HG03064 (cell line): Measurements from ENCODE around the gene NUDT14.

Experiments
- ATAC-seq: cut with Tn5 transposase; IDR thresholded peaks from one replicate; pipeline ENCODE4 v1.9.1; 2021; ENCODE audit warnings: low read depth; ENCODE audit not compliant: unreplicated experiment

The NUDT14 gene

DNA sequence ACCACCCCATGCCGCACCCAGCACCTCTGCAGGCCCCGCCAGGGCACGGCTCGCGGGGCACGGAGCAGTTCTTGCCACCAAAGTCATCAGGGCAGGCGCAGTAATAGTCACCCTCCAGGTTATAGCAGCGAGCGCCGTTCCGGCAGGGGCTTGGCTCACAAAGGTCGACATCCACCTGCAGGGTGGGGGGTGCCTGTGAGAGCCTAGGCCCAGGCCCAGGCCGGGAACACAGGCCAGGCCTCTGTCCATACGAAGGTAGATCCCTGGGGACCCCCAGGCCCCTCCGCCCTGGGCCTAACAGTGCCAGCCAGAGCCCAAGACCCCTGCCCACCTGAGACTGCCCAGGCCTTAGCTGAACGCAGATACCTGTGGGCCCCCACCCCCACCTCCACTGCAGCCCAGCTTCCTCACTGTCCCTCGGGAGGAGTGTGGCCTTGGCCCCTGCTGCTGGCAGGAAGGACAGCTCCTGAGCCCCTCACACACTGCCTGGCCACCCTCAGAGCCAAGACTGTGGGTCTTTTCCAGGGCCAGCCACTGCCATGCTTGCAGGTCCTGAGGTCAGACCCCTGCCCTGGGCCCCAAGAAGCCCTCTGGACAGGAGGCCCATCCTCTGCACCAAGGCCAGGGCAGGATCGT is 31.8 kb downstream of the NUDT14 start:
- no peak for ATAC-seq

DNA sequence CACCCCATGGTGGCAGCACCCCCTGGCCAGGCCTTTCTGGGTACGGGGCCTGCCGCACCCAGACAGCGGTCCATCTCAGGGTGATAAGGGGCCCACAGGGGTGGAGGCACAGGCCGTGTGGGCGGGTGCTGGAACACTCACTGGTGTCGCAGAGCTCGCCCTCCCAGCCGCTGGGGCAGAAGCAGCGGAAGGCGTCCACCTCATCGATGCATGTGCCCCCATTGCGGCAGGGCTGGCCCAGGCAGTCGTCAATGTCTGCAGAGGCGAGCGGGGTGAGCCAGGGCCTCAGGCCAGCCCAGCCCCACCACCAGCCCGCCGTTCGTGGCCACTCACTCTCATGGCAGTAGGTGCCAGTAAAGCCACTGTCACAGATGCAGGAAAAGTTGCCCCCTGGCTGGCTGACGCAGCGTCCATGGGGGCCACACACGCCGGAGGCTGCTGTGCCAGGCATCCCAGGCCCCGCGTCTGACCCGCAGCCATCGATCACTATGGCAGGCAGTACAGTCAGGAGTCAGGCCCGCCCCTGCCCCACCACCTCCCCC is 32.4 kb downstream of the NUDT14 start:
- no peak for ATAC-seq

DNA sequence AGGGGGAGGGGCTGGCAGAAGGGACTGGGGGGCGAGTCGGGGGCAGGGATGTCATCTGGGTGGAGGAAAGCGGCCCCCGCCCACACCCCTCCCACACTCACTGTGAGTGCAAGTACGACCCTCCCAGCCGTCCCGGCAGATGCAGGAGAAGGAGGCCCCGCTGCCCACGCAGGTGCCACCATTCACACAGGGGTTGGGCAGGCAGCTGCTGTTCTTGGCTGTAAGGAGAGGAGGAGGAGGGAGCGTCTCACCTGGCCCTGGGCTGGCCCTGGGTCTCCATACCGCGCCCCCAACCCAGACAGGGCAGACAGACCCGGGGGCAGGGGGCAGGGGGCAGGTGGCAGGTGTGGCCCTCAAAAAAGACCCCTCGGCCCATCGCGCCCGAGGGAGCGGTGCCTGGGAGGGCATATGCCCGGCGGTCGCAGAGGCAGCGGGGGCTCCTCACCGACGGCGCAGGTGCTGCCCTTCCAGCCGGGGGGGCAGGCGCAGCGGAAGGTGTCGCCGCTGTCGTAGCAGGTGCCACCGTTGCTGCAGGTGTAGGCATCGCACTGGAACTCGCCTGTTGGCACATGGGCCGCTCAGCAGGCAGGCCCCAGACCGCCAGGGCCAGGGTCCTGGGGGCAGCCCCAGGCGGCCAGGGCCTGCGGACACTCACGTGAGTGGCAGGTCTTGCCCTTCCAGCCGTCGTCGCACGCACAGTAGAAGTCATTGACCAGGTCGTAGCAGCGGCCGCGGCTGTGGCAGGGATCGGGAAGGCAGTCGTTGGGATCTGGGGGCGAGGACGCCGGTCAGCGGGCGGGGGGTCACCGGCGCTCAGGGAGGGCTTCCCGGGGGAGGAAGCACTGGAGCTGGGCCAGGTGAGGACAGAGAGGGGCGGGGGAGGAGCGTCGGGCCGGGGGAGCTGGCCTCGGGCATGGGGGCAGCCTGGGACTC is 33.2 kb downstream of the NUDT14 start:
- ATAC-seq: no peak

DNA sequence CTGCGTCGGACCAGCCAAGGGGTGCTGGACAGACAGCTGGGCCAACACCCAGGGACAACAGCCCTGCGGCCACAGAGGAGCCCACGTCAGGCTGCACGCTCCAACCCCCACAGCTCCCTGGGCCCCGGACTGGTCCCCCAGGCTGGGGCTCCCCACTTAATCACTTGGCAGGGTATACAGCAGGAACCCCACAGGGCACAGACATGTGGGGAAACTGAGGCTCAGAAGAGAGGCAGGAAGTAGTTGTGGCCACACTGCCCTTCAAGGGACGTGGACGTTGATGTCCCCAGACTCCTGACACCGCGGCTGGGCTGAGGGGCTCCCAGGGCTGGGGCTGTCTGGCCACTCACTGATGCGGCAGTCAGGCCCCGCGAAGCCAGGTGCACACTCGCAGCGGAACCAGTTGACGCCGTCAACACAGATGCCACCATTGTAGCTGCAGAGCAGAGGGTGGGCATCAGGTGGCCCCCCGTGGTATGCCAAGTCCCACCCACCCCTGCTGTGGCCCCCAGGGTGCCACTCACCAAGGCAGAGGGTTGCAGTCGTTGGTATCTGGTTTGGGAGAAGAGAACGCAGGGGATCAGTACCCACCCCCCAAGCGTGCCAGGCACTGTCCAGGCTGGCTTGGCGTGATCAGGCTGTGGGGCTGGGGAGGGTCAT is 34.0 kb downstream of the NUDT14 start:
- no peak for ATAC-seq

DNA sequence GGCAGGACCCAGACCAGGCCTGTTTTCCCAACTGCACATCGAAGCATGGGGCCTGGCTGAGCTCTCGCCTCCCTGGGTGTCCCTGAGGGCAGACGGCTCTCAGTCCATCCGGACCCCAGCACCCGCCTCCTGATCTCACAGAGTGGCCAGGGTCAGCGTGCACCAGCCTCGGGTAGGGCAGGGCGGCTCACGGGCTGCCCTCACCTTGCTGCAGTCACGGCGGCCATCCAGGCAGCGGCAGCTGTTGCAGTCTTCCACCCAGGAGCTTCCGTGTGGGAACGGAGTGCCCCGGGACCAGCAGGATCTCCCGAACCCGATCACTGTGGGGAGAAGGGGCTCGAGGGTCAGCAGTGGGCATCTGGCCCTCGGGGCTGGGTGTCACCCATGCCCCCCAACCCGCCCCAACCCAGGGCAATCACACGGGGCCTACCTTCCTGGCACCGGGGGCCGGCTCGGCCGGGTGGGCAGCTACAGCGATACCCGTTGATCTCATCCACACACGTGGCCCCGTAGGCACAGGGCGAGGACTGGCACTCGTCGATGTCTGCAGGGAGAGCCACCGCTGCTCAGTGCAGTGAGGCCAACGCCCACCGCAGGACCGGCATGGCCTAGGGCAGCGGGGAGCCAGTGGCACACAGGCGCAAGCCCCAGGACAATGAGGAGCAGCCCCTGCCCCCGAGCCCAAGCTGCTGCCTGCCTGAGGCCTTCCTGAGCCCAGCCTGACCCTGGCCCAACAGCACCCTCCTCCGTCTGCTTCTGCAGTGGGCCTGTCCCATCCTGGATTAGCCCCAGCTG is 34.7 kb downstream of the NUDT14 start:
- no peak for ATAC-seq

DNA sequence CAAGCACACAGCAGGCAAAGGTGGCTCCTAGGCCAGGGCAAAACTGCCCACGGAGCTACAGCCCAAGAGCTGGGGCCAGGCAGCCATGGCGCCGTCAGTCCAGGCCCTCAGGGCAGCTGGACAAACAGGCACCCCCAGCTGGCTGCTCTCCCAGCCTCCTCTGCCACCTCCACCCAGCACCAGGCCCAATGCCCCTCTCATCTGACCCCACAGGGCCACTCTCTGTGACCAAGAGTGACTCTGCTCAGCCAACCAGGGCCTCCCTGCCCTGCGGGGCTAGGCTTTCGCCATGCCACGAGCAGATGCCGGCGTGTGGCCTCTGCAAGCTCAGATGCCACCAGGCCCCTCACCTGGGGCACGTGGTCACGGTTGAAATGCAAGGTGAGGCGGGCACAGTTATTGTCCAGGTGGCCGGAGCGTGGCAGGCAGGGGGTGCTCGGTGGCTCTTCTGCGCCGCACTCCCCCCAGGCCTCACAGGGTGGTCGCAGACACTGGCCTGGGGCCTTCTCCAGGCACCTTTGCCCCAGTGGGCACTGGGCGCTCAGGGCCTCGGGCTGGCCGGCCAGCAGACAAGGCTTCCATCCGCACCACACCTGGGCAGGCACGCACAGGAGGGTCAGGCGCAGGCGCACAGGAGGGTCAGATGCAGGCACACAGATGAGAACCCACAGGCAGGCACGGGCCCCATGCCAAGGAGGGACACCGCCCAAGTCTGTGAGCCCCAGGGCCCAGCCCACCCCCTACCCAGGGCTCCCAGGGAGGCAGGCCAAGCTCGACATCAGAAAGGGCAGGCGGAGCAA is 35.5 kb downstream of the NUDT14 start:
- ATAC-seq: no peak

DNA sequence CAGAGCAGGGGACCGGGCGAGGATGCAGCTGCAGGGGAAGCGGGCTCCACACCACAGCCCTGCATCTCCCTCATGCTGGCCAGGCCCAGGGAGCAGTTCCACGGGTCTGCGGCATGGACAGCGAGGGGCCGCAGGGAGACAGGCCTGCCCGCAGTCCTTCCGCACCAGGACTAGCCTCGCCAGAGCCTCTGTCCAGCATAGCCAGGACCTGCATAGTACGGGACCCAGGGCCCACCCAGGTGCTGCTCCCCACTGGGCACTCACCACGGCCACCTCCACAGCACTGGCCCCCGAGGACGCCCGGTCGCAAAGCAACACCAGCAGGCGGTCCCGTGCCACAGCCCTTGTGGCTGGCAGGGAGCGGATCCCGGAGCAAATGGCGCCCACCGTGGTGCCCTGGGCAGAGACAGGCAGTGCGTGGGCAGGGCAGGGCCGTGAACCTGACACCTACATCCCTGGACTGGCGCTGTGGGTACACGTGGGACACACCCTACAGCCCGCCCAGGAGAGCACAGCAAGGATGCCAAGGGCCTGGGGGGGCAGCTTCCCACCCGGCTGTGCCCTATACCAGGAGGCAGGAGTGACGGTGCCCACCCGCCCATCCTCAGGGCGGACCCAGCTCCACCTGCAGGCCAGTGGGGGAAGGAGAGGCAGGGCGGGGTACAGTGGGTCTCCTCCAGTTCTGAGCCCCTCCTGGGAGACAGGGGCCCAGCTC is 36.3 kb downstream of the NUDT14 start:
- no peak for ATAC-seq

DNA sequence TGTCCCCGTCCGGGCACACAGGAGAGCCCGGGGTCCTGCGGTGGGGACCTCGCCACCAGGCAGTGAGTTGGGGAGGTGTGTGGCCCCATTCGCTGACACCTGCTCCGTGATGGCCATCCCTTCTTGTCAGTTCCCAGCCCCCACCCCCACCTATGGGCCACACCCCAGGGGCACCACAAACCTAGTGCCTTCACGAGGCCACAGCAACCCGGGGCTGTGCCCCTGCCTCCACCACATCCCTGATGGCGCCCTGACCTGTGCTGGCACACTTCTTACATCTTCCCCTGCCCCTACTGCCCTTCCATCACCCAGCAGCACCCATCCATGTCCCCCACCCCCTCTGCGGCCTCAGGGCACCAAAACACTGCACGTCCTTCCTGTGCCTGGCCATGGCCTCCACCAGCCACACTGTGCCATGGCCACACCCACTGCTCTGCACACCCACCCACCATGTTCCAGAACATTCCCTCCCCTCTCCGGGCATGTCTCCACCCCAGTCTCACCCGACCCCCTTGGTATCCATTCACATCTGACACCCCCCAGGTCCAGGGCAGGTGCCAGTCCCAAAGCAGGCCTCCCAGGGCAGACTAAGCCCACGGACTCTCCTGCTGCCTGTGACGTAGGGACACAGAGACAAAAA is 37.0 kb downstream of the NUDT14 start:
- ATAC-seq: no peak

DNA sequence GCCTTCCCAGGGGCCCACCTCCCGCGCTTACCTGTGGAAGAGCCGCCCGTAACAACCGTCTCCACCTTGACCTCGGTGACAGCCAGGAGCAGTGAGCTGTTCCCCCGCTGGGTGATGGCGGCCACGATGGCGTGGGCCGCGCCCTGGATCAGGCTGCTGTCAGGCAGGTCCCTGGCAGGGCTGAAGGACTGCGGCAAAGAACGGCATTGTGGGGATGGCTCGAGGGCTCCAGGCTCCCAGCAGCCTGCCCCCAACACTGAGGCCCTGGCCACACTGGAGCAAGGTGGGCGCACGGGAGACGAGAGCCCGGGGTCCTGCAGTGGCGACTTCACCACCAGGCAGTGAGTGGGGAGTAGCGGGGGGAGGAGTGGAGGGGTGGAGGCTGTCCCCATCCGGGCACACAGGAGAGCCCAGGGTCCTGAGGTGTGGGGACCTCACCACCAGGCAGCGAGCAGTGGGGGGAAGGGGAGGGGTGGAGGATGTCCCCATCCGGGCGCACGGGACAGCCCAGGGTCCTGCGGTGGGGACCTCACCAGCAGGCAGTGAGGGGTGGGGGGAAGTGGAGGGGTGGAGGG is 37.6 kb downstream of the NUDT14 start:
- ATAC-seq: no peak

DNA sequence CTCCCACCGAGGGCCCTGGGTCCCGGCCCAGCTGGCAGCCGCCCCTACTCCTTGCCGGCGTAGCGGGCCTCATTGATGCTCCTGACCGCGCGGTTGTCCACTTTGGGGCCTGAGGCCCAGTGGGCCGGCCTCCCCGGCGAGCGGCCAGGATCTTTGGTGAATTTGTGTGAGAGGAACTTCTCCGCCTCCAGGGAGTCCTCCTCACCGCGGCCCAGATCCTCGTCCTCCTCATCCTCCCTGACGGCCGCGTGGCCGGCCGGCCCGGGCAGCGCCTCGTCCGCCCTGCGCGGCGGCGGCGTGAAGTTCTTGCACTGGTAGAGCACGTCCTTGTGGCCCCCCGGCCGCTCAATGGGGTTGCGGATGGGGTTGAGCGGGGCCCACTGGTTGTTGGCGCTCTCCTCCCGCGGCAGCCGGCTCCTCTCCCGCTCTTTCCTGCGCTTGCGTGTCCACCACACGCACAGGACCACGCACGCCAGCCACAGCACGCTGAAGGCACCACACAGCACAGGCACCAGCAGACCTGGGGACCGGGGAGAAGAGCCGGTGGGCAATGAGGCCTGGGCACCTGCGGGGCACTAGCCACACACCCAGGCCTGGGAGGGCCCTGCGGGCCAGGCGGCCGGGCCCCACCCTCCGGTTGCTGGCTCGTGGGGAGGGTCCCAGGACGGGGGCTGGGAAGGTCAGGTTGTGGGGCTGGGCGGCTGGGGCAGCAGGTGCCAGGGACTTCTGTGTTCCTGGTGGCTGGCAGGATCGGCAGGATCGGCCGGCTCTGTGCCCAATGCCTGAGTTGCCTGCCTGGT is 38.3 kb downstream of the NUDT14 start:
- ATAC-seq: no peak

DNA sequence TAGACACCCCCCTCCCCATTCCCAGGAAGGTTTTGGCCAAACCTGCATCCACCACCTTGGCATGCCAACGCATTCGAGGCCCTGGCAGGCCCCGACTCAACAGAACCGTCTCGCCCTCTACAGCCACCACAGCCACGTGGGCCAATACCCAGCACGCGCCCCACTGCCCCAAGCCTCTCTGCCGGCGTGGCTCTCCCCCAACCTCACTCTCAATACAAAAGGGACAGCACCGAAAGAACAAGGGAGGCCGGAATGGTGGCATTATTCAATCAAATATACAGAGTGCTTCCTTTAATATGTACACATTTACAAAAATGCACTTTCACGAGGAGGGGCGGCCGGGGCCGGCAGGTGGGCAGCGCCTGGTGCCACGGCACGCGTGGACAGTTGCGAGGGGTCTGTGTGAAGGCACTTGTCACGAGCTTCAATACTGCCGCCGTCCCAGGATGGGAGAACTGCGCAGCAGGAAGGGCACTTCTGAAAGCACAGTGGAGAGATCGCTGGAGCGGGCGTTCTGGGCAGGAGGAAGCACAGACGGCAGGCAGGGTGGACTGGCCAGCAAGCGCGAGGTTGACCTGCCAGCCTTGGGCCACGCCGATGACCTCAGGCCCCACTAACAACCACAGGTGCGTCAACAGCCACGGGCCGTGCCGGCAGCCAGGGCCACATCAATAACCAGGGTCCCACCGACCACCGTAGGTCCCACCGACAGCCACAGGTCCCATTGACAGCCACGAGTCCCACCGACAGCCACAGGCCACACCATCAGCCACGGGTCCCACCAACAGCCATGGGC is 39.4 kb downstream of the NUDT14 start:
- no peak for ATAC-seq

DNA sequence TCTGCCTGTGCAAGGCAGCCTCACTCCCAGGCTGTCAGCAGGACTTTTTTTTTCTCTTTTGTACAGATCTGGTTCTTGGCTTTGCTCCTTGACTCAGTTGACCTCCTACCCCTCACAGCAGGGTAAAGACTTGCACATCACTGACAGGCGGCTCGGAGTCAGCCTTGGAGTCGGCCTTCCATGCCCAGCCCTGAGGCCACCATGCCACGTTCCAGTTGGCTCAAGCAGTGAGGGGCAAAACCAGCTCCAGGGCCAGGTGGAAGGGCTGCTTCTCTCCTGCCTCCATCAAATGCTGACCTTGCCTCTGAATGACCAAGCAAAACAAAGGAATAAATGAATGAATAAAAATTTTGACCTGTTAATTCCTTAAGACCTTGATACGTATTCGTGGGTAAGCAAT is 40.1 kb downstream of the NUDT14 start:
- no peak for ATAC-seq

DNA sequence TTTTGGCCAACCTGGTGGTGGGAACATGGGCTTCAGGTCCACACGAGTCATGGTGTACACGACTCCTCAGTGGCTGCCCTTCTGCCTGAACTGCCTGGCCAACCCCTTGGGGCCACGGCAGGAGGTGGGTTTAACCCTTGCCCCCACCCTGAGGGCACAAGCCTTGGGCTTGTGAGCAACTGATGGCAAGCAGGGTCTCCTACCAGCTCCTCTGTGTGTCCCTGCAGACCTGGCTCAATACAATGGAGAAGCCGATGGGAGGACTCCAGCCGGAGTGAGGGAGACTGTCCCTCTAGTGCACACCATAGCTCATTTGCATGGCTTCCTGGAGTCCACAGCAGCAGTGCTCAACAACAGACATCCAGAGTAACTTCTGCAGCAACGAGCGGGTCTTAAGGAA is 40.5 kb downstream of the NUDT14 start:
- no peak for ATAC-seq

DNA sequence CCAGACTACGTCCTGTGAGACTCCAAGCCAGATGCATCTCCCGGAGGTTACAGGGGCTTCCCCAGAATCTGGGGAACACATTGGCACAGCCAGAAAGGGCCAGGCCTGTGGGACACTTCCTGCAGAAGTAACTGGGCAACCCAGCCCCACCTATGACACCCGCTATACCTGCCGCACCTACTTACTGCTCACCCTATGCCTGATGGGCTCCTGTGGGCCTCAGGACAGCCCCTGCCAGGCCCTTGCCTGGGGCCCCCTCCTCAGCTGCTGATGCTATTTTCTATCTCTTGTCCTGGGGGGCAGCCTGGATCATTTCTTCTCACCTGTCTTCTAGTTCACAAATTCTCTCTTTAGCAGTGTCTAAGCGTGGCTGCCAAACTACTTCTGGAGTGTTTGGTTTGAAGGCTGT is 41.3 kb downstream of the NUDT14 start:
- ATAC-seq: no peak

DNA sequence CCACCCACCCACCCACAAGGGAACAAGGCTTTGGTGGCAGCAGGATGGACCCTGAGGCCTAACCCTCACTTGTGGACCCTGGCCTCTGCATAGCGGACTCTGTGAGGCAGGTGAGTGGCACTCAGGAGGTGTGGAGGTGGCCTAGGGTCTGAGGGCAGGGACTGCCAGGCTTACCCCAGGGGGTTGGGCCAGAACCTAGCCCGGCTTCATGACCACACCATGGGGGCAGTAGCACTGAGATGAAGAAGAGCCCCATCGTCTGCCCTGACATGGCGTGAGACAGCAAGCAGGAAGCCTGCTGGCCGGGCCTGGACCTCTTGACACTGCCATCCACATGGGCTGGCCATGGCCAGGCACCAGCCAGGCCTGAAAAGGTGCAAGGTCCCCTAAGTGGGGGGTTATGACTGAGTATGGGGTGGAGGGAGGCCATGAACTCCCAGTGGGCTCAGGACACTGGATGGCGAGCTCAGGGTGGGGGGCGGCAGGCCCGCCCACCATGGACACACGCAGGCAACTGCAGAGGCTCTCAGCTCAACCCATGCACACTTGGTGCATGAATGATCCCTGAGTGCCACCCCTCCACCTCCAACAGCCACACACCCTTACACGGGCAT is 41.8 kb downstream of the NUDT14 start:
- ATAC-seq: no peak

DNA sequence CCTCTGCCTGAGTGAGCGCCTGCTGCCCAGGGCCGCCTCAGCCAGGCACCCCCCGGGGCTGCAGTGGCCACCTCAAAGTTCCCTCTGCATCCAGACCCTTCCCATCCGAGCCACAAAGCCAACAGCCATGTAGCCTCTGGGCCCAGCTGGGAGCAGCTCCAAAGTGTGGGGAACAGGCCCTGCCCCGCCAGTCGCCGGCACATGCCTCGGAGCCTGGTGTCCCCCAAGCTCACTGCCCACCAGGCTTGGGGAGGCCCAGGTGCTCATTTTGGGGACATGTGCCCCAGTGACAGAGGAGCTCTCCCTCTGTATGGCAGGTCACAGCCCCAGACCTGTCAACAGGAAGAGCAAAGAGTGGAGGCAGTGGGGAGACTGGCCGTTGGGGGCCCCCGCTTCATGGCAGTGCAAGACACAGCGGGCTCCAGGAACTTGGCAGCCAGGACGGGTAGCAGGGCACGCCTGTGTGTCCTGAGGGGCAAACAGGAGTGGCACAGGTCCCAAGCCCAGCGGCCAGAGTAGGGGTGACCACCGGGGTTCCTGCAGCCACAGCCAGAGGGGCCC is 42.5 kb downstream of the NUDT14 start:
- ATAC-seq: no peak
